ENCODE results near the gene CRKL. TPM values are rescaled to one million over a fixed set of nuclear protein-coding genes. Genes with fewer than 3 reads are reported as not detected.
"Not testable (repeated sequence)": the region's sequence is repeated elsewhere in the genome, so short reads cannot be mapped to it uniquely, and the experiment has no call there.

The CRKL gene
- total and polyA plus RNA-seq, 12 donors: 19.2 to 76.9 (median 54.4) TPM

DNA sequence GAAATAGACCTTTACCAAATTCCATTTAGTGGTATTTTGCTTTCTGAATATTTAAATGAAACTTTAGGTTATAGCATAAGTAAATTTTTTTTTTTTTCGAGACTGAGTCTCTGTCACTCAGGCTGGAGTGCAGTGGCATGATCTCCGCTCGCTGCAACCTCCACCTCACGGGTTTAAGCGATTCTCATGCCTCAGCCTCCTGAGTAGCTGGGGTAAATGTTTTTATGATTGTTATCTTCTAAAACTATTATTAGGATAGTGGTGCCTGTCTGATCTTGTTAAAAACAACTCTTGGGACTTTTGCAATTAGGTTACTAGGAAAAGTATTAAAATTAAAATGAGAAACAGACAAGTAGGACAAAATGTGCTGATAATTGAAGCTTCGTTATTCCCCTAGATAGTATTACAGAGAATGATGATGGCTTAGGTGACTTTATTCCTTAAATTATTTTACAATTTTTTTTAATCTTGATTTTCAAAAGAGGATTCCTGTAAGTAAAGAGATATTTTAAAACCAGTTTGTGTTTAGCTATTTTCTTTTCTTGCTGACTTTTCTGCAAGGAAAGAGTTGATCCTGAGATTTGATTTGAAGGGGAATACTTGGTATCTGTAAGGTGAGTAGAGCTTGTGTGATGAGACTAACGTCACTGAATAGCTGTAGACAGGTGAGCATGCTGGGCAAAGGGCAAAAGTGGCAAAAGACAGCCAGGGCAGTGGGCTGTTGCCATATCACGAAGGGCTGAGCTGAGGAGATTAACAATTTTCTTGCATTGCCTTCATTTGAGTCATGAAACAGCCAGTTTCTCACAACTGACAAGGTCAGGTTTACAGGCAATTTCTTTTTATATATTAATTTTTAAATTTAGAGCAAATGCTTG lies 20.8 kb downstream of the CRKL start:
- intact Hi-C loops (cut with DNase I): no loop called here
- no peaks in the 10 kb centered on the region for H3K9me3 ChIP-seq
- peaks cover 0 to 56% (median 13%) of the 10 kb centered on the region in 9 donors for H3K36me3 ChIP-seq
- ATAC-seq (no peak), DNase-seq (no peak)
- WGBS, 2 donors: 82 to 87% methylated on average over 8 of the region's 8 CpGs
- no peak overlapping the region for H3K4me3 ChIP-seq
- no peak overlapping the region for H3K27ac ChIP-seq
- no peaks in the 10 kb centered on the region for H3K27me3 ChIP-seq
- TF ChIP-seq, protein P1, sequence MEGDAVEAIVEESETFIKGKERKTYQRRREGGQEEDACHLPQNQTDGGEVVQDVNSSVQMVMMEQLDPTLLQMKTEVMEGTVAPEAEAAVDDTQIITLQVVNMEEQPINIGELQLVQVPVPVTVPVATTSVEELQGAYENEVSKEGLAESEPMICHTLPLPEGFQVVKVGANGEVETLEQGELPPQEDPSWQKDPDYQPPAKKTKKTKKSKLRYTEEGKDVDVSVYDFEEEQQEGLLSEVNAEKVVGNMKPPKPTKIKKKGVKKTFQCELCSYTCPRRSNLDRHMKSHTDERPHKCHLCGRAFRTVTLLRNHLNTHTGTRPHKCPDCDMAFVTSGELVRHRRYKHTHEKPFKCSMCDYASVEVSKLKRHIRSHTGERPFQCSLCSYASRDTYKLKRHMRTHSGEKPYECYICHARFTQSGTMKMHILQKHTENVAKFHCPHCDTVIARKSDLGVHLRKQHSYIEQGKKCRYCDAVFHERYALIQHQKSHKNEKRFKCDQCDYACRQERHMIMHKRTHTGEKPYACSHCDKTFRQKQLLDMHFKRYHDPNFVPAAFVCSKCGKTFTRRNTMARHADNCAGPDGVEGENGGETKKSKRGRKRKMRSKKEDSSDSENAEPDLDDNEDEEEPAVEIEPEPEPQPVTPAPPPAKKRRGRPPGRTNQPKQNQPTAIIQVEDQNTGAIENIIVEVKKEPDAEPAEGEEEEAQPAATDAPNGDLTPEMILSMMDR (IDR thresholded peaks at IDR 0.05): no peak
- peaks cover 8 to 73% (median 56%) of the 10 kb centered on the region in 9 donors for H3K4me1 ChIP-seq

DNA sequence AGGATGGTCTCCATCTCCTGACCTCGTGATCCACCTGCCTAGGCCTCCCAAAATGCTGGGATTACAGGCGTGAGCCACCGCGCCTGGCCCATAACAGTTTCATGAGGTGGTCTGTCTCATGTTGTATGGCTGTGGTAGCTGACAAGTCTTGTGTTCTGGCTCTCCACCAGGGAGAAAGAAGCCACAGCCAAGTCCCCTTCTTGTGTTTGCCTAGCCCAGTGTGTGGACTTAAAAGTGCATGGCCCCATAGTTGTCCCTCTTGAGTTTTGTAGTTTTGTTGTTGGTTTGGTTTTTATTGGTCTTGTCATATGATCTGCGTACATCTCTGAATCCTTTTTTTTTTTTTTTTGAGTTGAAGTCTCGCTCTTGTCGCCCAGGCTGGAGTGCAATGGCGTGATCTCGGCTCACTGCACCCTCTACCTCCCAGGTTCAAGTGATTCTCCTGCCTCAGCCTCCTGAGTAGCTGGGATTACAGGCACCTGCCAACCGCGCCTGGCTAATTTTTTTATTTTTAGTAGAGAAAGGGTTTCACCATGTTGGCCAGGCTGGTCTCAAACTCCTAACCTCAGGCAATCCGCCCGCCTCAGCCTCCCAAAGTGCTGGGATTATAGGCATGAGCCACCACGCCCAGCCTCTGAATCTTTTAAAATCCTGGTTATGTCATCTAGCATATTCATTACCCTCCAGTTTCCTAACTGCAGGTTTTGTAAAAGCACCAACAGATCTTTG lies 22.4 kb downstream of the CRKL start:
- H3K27me3 ChIP-seq, ATAC-seq, DNase-seq, H3K9me3 ChIP-seq, H3K27ac ChIP-seq, H3K4me3 ChIP-seq: not testable (repeated sequence)
- intact Hi-C loops (cut with DNase I): loop anchor here in 1 of 10 donors (10.0 kb wide), 1 partner anchor 85 kb away; no protein-coding TSS in a partner anchor
- 94 to 96% methylated on average over 14 of the region's 14 CpGs for WGBS, 2 donors
- Histone ChIP-seq H3K4me1 (peaks cover 8 to 77% (median 58%) of the 10 kb centered on the region in 9 donors), H3K36me3 (peaks cover 0 to 44% (median 7%) of the 10 kb centered on the region in 9 donors)

DNA sequence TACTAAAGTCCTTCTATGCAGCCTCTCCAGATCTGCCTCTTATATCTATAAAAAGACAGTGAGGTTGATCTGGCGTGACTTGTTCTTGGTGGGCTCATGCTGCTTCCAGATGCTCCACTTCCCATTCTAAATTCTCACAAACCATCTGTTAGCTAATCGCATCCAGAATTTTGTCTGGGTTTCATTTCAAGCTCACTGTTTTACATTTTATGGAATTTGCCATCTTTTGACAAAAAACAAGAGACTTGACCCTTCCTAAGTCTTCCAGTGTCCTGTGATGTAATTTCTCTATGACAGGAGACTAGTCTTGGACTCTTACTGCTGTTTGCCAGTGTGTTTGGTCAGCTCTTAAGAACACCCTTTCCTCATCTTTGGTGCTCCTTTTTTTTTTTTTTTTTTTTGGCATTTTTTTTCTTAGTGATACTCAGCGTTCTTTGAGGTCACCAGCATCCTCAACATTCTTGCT lies 23.0 kb downstream of the CRKL start:
- DNase-seq (no peak), ATAC-seq (no peak)
- Histone ChIP-seq H3K27ac (peak overlapping the region in 1 of 10 donors; percentile 1), H3K9me3 (no peaks in the 10 kb centered on the region), H3K36me3 (peaks cover 0 to 38% (median 6%) of the 10 kb centered on the region in 9 donors), H3K27me3 (no peaks in the 10 kb centered on the region), H3K4me1 (peaks cover 10 to 82% (median 64%) of the 10 kb centered on the region in 9 donors), H3K4me3 (no peak overlapping the region)
- WGBS, 2 donors: 61 to 62% methylated on average over 3 of the region's 3 CpGs
- intact Hi-C loops (cut with DNase I): loop anchor here in 1 of 10 donors (10.0 kb wide), 1 partner anchor 85 kb away; no protein-coding TSS in a partner anchor
- TF ChIP-seq, protein P1 (IDR thresholded peaks at IDR 0.05): no peak

DNA sequence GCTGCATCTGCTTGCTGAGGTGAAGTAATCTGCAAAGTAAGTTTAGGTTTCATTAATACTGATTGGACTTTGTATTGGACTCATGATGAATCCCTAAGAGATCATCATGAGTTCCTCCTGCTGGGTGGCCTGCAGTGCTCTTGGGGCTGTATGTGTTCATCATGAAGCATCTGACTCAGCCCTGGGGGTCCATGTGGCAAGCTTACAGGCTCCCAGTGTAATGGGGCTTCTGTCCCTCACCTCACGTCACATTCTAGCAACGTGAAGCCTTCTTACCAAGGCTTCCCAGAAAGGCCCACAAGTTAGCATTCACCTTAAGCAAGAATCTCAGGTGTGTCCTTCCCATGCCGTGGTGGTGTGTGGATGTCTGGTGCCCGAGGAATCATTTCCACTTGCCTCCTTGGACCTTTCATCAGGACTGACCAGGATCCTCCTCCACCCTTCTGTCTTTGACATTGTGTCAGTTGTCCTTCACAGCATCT lies 23.7 kb downstream of the CRKL start:
- 80 to 87% methylated on average over 4 of the region's 4 CpGs for WGBS, 2 donors
- intact Hi-C loops (cut with DNase I): loop anchor here in 1 of 10 donors (10.0 kb wide), 1 partner anchor 84 kb away; no protein-coding TSS in a partner anchor

DNA sequence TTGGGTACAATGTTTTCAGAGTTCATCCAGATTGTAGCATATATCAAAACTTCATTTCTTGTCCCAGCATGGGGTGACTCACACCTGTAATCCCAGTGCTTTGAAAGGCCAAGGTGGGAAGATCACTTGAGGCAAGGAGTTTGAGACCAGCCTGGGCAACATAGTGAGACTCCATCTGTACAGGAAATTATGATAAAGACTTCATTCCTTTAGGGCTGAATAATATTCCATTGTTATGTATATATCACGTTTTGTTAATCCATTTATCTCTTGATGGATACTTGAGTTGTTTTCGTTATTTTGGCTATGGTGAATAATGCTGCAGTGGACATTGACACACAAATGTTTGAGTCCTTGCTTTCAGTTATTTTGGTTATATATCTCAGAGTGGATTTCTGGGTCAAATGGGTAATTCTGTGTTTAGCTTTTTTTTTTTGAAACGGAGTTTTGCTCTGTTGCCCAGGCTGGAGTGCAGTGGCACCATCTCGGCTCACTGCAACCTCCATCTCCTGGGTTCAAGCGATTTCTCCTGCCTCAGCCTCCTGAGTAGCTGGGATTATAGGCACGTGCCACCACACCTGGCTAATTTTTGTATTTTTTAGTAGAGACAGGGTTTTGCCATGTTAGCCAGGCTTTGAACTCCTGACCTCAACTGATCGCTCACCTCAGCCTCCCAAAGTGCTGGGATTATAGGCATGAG lies 25.1 kb downstream of the CRKL start:
- not testable (repeated sequence) for H3K4me3 ChIP-seq, H3K9me3 ChIP-seq, DNase-seq, ATAC-seq, H3K27ac ChIP-seq, H3K27me3 ChIP-seq
- WGBS, 2 donors: 87 to 91% methylated on average over 7 of the region's 7 CpGs
- intact Hi-C loops (cut with DNase I): loop anchor here in 1 of 10 donors (10.0 kb wide), 1 partner anchor 82 kb away; no protein-coding TSS in a partner anchor
- peaks cover 0 to 21% (median 0%) of the 10 kb centered on the region in 9 donors for H3K36me3 ChIP-seq
- peaks cover 9 to 81% (median 61%) of the 10 kb centered on the region in 9 donors for H3K4me1 ChIP-seq

More for the DNA sequence above, 23.7 kb downstream of the CRKL start:
- Histone ChIP-seq H3K27me3 (no peaks in the 10 kb centered on the region), H3K4me1 (peaks cover 16 to 82% (median 64%) of the 10 kb centered on the region in 9 donors), H3K27ac (no peak overlapping the region), H3K9me3 (no peaks in the 10 kb centered on the region), H3K4me3 (no peak overlapping the region), H3K36me3 (peaks cover 0 to 31% (median 6%) of the 10 kb centered on the region in 9 donors)
- TF ChIP-seq, protein P1 (IDR thresholded peaks at IDR 0.05): no peak
- DNase-seq (no peak), ATAC-seq (no peak)
